Measurements from ENCODE around the gene LCE1D. TPM values are rescaled to one million over a fixed set of nuclear protein-coding genes. Genes with fewer than 3 reads are reported as not detected.

LCE1D gene
- total and polyA plus RNA-seq, 2 of the 13 experiments (the other 11 are each of a cell fraction or from before 2014, with no cell fraction given), result not detected

DNA sequence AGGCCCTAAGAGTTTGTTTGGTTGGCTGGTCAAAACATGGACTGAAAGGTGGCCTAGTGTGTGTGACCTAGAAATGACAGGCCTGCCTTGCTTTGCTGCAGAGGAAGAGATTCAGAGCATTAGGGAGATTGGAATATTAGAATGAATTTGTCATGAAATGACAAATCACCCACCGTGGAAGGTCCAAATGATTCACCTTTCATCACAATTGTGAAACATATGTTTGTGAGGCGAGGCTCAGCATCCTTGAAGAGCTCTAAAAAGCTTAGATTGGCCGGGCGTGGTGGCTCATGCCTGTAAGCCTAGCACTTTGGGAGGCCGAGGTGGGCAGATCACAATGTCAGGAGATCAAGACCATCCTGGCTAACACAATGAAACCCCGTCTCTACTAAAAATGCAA lies 20.8 kb downstream of the LCE1D start:
- H3K9me3 ChIP-seq (ENCODE audit: low read length), result no peaks in the 10 kb centered on the region
- H4K20me1 ChIP-seq (ENCODE audit: insufficient read depth, low read length), result no peaks in the 10 kb centered on the region
- ATAC-seq (no peak), DNase-seq (ENCODE audit: low spot score) (no peak), FAIRE-seq (no peak)
- CTCF ChIA-PET (ENCODE audit: low intra/inter-chr PET ratio, low total read pairs), result no interaction called here
- intact Hi-C loops (cut with micrococcal nuclease; ENCODE audit: unreplicated experiment), result no loop called here
- no peak overlapping the region for H3K27ac ChIP-seq (ENCODE audit: extremely low read length, insufficient read depth, low read length)
- H3K4me3 ChIP-seq (replicated peaks in 1 of 3; ENCODE audit: insufficient read depth in 1 of 3, low read depth in 2 of 3, low read length in 3 of 3), result no peak overlapping the region
- H3K36me3 ChIP-seq (replicated peaks in 1 of 2; ENCODE audit: control insufficient read depth in 1 of 2, insufficient read depth in 2 of 2, low read length in 2 of 2), result no peaks in the 10 kb centered on the region
- 15% methylated on average over 6 of the region's 6 CpGs for WGBS (ENCODE audit: low lambda C conversion rate)
- H3K79me2 ChIP-seq (ENCODE audit: insufficient read depth, low read length), result no peaks in the 10 kb centered on the region
- no peaks in the 10 kb centered on the region for H3K4me1 ChIP-seq (ENCODE audit: insufficient read depth, low read length)
- TF ChIP-seq SRF (IDR thresholded peaks at IDR 0.05; ENCODE audit: low read depth, low read length), result no peak
- no peak for TF ChIP-seq JARID2 (CRISPR knock-in tag; IDR thresholded peaks at IDR 0.05; ENCODE audit: insufficient replicate concordance)
- TF ChIP-seq, protein P1, sequence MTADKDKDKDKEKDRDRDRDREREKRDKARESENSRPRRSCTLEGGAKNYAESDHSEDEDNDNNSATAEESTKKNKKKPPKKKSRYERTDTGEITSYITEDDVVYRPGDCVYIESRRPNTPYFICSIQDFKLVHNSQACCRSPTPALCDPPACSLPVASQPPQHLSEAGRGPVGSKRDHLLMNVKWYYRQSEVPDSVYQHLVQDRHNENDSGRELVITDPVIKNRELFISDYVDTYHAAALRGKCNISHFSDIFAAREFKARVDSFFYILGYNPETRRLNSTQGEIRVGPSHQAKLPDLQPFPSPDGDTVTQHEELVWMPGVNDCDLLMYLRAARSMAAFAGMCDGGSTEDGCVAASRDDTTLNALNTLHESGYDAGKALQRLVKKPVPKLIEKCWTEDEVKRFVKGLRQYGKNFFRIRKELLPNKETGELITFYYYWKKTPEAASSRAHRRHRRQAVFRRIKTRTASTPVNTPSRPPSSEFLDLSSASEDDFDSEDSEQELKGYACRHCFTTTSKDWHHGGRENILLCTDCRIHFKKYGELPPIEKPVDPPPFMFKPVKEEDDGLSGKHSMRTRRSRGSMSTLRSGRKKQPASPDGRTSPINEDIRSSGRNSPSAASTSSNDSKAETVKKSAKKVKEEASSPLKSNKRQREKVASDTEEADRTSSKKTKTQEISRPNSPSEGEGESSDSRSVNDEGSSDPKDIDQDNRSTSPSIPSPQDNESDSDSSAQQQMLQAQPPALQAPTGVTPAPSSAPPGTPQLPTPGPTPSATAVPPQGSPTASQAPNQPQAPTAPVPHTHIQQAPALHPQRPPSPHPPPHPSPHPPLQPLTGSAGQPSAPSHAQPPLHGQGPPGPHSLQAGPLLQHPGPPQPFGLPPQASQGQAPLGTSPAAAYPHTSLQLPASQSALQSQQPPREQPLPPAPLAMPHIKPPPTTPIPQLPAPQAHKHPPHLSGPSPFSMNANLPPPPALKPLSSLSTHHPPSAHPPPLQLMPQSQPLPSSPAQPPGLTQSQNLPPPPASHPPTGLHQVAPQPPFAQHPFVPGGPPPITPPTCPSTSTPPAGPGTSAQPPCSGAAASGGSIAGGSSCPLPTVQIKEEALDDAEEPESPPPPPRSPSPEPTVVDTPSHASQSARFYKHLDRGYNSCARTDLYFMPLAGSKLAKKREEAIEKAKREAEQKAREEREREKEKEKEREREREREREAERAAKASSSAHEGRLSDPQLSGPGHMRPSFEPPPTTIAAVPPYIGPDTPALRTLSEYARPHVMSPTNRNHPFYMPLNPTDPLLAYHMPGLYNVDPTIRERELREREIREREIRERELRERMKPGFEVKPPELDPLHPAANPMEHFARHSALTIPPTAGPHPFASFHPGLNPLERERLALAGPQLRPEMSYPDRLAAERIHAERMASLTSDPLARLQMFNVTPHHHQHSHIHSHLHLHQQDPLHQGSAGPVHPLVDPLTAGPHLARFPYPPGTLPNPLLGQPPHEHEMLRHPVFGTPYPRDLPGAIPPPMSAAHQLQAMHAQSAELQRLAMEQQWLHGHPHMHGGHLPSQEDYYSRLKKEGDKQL (CRISPR knock-in tag; IDR thresholded peaks at IDR 0.05; ENCODE audit: low read depth), result no peak
- TF ChIP-seq ZKSCAN1 (IDR thresholded peaks at IDR 0.05; ENCODE audit: low read length), result no peak
- TF ChIP-seq YEATS2 (CRISPR knock-in tag; IDR thresholded peaks at IDR 0.05; ENCODE audit: borderline replicate concordance), result no peak
- TF ChIP-seq, protein P2, sequence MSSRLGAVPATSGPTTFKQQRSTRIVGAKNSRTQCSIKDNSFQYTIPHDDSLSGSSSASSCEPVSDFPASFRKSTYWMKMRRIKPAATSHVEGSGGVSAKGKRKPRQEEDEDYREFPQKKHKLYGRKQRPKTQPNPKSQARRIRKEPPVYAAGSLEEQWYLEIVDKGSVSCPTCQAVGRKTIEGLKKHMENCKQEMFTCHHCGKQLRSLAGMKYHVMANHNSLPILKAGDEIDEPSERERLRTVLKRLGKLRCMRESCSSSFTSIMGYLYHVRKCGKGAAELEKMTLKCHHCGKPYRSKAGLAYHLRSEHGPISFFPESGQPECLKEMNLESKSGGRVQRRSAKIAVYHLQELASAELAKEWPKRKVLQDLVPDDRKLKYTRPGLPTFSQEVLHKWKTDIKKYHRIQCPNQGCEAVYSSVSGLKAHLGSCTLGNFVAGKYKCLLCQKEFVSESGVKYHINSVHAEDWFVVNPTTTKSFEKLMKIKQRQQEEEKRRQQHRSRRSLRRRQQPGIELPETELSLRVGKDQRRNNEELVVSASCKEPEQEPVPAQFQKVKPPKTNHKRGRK (CRISPR knock-in tag; IDR thresholded peaks at IDR 0.05), result no peak
- TF ChIP-seq TAF1 (CRISPR knock-in tag; IDR thresholded peaks at IDR 0.05), result no peak
- no peak for TF ChIP-seq HOMEZ (CRISPR knock-in tag; IDR thresholded peaks at IDR 0.05; ENCODE audit: low read depth)
- no peak for TF ChIP-seq ZHX1 (CRISPR knock-in tag; IDR thresholded peaks at IDR 0.05; ENCODE audit: low read depth)
- no peak for TF ChIP-seq TEF (CRISPR knock-in tag; IDR thresholded peaks at IDR 0.05)
- TF ChIP-seq ZNF20 (CRISPR knock-in tag; IDR thresholded peaks at IDR 0.05), result no peak
- no peak overlapping the region for H3K9ac ChIP-seq (ENCODE audit: insufficient read depth, low read depth, low read length)
- BruUV-seq (replicated peaks), result no TSS peak
- no peak overlapping the region for H3K4me2 ChIP-seq (ENCODE audit: low read depth, low read length)
- no peaks in the 10 kb centered on the region for H3K27me3 ChIP-seq (ENCODE audit: control insufficient read depth in 1 of 2, insufficient read depth in 2 of 2, low read length in 2 of 2)
- POLR2A ChIA-PET, result no interaction called here
- no peak overlapping the region for H2AFZ ChIP-seq (ENCODE audit: low read length)
- in situ Hi-C loops (cut with HindIII; ENCODE audit: extremely low pct_ligation_motif_present, low pct_unique_long_range_greater_than_20kb), result no loop called here

Data from HepG2 (cell line).